HEK293 (cell line): ENCODE data around the gene PDGFA.

Experiments
- CTCF ChIP-seq: fragments of 450-650 bp; formaldehyde crosslinking; IDR thresholded peaks from 2 replicates; pipeline ENCODE4 v1.5.1; 2016; ENCODE audit warnings: missing biosample characterization, missing genetic modification characterization
- ZBTB1 ChIP-seq: fragments of 450-650 bp; formaldehyde crosslinking; IDR thresholded peaks from 2 replicates; pipeline ENCODE4 v1.5.1; 2016; ENCODE audit warnings: missing biosample characterization, missing genetic modification characterization
- ZNF311 ChIP-seq: fragments of 450-650 bp; formaldehyde crosslinking; IDR thresholded peaks from 2 replicates; pipeline ENCODE4 v1.5.1; 2017; ENCODE audit warnings: missing biosample characterization, missing genetic modification characterization, borderline replicate concordance
- ZNF776 ChIP-seq: fragments of 450-650 bp; formaldehyde crosslinking; IDR thresholded peaks from 2 replicates; pipeline ENCODE4 v1.5.0; 2017; ENCODE audit warnings: missing biosample characterization, missing genetic modification characterization, borderline replicate concordance
- ZSCAN18 ChIP-seq: fragments of 450-650 bp; formaldehyde crosslinking; IDR thresholded peaks from 2 replicates; pipeline ENCODE4 v1.5.1; 2016; ENCODE audit warnings: missing biosample characterization, missing genetic modification characterization
- TF ChIP-seq, protein P1 (sequence below): sonication (generic); formaldehyde crosslinking; IDR thresholded peaks from 2 replicates; pipeline ENCODE4 v1.8.1; 2022; ENCODE audit warnings: mild to moderate bottlenecking, moderate library complexity, missing genetic modification reagents
- TF ChIP-seq, protein P2 (sequence below): fragments of 450-650 bp; formaldehyde crosslinking; IDR thresholded peaks from 2 replicates; pipeline ENCODE4 v1.5.1; 2017; ENCODE audit warnings: missing biosample characterization, missing genetic modification characterization

DNA sequence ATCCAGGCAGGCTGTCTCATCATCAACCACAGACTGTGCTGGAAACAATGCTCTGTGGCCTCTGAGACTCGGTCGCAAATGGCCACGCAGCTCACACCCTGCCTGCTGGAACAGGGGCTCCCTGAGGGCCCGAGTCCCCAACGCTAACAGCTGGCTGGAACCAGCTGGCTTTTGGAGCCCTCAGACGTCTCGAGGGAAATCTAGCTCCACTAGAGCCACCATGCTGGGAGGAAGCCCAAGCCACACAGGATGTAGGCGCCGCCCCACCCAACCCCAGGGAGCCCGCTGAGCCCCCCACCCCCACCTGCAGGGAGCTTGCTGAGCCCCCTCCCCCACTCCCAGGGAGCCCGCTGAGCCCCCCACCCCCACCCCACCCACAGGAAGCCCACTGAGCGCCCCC, 21.4 kb upstream of the PDGFA start:
- TF ChIP-seq CTCF (tag by site-specific recombination) (no peak), ZSCAN18 (tag by site-specific recombination) (no peak), ZBTB1 (tag by site-specific recombination) (no peak), ZNF311 (tag by site-specific recombination) (no peak), ZNF776 (no peak)
- TF ChIP-seq, protein P1, sequence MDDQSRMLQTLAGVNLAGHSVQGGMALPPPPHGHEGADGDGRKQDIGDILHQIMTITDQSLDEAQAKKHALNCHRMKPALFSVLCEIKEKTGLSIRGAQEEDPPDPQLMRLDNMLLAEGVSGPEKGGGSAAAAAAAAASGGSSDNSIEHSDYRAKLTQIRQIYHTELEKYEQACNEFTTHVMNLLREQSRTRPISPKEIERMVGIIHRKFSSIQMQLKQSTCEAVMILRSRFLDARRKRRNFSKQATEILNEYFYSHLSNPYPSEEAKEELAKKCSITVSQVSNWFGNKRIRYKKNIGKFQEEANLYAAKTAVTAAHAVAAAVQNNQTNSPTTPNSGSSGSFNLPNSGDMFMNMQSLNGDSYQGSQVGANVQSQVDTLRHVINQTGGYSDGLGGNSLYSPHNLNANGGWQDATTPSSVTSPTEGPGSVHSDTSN = no peak
- TF ChIP-seq, protein P2, sequence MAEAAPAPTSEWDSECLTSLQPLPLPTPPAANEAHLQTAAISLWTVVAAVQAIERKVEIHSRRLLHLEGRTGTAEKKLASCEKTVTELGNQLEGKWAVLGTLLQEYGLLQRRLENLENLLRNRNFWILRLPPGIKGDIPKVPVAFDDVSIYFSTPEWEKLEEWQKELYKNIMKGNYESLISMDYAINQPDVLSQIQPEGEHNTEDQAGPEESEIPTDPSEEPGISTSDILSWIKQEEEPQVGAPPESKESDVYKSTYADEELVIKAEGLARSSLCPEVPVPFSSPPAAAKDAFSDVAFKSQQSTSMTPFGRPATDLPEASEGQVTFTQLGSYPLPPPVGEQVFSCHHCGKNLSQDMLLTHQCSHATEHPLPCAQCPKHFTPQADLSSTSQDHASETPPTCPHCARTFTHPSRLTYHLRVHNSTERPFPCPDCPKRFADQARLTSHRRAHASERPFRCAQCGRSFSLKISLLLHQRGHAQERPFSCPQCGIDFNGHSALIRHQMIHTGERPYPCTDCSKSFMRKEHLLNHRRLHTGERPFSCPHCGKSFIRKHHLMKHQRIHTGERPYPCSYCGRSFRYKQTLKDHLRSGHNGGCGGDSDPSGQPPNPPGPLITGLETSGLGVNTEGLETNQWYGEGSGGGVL (tag by site-specific recombination) = no peak
